ENCODE data around the gene IL17REL.

IL17REL gene

GRCh38 chr22:49968831-49969661 lies 43.5 kb downstream of the IL17REL start:
- H3K4me3 ChIP-seq (ENCODE audit: low read depth, low read length), result no peak overlapping the region
- no peak for TF ChIP-seq CTCF (IDR thresholded peaks at IDR 0.05; ENCODE audit: low read depth, low read length)

DNA sequence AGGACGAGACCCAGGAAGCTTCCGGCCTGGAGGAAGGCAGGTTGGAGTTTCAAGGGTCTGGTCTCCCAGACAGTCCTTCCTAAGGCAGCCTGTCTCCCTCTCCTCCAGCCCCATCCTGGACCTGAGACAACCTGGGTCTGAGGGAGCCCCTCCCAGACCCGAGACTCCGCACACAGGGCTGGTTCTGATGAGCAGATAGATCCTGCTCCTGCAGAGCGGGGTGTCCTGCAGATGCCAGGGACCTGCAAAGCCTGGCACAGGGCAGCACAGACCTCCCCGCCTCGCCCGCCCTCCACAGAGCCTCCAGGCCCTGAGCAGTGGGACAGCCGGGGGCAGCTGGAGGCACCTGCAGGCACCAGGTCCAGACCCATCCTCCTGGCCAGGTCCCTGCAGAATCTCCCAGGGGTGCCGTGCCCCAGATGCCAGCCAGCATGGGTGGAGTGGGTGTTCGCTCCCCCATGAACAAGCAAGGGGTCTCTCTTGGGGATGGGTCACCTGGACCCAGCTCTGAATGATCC lies 44.2 kb downstream of the IL17REL start:
- no peak for TF ChIP-seq CTCF (IDR thresholded peaks at IDR 0.05; ENCODE audit: low read depth, low read length)
- no peak overlapping the region for H3K4me3 ChIP-seq (ENCODE audit: low read depth, low read length)

- no peak overlapping the region for H3K4me3 ChIP-seq (ENCODE audit: low read depth, low read length)
- TF ChIP-seq CTCF (IDR thresholded peaks at IDR 0.05; ENCODE audit: low read depth, low read length), result no peak
These were observed 44.8 kb downstream of the IL17REL start for GRCh38 chr22:49967706-49968208.

DNA sequence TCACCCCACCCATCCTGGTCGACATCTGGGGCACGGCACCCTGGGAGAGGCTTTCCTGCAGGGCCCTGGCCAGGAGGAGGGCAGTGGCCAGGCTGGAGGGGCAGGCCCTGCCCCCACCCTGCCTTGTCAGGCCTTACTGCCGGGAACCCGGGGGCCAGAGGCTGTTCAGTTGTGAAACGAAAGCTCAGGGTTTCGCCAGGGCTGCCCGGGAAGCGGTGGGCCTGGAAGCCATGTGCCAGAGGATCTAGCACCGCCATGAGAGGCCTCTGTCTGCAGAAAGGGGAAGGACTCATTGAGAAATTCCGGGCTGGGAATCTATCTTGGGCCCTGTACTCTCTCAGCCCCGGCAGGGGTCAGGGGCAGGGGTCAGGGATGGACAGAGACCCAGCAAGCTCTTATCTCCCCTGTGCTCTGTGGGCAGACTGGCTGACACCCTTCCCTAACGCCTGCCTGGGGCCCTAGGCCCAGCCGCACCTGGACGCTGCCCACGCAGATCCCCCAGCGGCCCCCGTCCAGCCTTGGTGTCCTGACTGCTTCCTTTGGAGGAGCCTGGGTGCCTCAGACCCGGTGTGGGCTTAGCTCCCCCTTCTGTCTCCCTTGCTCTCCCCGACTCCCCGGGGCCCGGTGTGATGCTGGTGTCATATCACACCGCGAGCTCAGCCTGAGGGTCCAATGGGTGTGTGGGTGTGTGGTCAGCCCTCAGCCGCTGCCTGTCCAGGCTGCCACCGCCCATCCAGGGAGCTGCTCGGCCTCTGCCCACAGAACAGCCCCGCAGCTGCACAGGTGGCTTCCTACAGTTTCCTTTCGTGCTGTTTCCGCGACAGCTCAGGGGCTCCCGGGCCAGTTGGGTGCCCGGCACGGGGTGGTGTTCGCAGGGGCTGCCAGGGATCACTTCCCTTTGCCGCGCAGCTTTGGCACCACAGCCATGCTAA lies 45.5 kb downstream of the IL17REL start:
- H3K4me3 ChIP-seq (ENCODE audit: low read depth, low read length), result no peak overlapping the region
- no peak for TF ChIP-seq CTCF (IDR thresholded peaks at IDR 0.05; ENCODE audit: low read depth, low read length)

DNA sequence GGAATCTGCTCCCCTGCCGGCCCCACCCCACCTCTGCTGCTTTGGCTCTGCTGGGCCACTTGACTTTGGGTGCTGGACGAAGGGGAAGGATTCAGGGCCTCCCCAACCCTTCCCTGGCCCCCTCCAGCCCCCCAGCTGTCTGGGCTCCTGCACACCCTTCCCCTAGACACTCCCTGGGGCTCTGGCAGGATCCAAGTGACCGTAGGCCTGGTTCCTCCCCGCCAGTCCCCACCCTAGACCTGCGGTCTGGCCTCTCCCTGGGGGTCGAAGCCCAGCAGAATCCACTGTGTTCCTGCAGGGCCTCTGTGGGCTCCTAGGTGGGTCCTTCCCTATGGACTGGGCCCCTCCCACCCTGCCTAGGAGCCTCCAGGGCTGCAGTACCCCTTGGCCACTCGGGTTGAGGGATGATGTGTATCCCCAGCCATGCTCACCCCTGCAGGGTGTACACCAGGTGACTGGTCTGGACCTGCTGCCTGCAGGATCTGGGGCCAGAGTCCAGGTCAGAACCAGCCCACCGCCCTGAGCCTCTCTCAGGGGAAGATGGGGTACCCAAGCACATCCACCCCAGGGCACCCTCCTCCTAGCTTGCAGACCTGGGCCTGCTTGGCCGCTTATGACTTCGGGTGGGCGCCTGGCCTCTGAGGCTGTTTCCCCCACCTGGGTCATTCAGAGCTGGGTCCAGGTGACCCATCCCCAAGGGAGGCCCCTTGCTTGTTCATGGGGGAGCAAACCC lies 46.4 kb downstream of the IL17REL start:
- no peak overlapping the region for H3K4me3 ChIP-seq (ENCODE audit: low read depth, low read length)
- no peak for TF ChIP-seq CTCF (IDR thresholded peaks at IDR 0.05; ENCODE audit: low read depth, low read length)

DNA sequence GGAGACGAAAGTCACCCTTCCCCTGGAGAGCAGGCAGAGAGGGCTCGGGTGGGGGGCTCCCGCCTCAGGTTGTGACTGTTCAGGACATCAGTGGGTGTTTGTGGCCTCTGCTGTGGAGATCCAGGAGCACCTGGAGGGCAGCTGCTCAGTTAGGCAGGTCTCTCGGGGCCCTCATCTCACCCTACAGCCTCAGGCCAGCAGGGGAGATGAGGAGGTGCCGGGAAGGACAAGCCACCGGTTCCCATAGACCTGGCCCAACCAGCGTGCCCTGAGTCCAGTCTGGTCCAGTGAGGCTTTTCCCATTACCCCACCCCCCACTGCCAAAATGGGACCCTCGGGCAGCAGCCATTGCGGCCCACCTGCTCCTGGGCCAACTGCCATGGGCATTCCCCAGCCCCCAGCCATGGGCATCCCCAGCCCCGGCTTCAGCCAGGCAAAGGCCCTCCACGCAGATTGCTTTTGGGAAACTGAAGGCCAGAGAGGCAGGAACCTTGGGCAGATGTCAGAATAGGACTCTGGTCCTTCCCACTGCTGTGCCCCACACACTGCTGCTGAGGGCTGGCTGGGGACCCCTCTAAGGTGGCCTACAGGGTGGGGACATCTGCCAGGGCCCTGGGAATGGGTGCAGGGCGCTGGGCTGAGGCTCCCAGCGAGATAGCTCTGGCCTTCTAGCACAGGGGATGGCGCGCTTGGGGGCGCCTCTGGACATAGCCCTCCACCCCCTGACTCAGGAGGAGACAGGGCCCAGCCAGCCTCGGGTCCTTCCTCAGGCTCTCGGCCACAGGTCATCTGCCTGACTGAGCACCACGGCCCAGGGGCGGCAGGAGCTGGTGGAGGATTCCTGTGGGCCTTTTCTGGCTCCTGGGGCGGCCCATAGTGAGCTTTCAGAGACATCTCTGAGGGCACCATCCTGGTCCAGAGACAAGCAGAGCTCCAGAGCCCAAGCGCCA lies 47.2 kb downstream of the IL17REL start:
- no peak overlapping the region for H3K4me3 ChIP-seq (ENCODE audit: low read depth, low read length)
- TF ChIP-seq CTCF (IDR thresholded peaks at IDR 0.05; ENCODE audit: low read depth, low read length), result no peak

Measured in WI38 (cell line).